Activated CD8-positive, alpha-beta memory T cell treated with anti-CD3 and anti-CD28 coated beads, Interleukin-2, amount 50 U/mL, for 48 hours (primary cell): Measurements from ENCODE around the gene COL11A2.

Experiments
- DNase-seq: peaks from one replicate; pipeline ENCODE4 v3.0.0-alpha.2; 2020

The COL11A2 gene

DNA sequence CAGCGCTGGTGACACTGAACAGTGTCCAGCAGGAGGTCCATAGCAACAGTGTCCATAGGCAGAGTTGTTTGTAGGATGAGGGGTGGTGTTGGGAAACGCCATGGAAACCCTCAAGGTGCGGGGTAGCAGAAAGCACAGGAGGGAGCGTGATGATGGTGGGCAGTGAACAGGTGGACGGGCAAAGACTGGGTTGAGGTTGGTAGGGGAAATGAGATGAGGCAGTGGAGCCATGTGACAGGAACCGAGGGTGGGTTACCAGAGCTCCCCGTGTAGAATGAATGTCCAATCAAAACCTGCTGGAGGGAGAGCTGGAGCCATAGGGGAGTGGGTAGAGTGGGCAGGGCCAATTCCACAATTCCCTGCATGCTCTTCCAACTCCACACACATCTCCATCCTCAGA is 78.5 kb downstream of the COL11A2 start:
- DNase-seq, result no peak
